ENCODE data around the gene RNF144B.

RNF144B gene

DNA sequence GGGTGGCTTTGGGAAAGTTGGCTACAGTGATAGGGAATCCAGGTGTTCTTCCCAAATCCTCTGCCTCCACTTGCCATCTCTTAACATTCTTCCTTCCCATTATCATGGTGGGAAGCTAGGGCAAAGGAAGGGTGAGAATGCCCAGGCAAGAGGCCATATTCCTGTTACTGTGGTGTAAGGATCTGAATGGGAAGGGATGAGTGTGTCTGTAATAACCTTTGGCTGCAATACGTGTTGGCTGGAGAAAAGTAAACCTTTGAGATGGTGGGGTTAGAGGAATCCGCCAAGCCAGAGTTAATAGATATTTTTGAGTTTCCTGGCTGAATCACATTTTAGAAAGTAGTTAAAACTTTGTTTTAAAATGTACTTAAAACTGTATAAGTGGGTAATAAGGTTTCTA lies 45.9 kb downstream of the RNF144B start:
- Histone ChIP-seq H3K4me1 (ENCODE audit: control insufficient read depth, low read length) (peaks cover 20% of the 10 kb centered on the region; the same call in 1 of the 2 replicates), H3K9me3 (ENCODE audit: control insufficient read depth, insufficient read depth, low read length) (no peaks in the 10 kb centered on the region), H3F3A (ENCODE audit: control insufficient read depth, insufficient read depth) (peaks cover 30% of the 10 kb centered on the region), H3K36me3 (ENCODE audit: control insufficient read depth, low read length) (peaks cover 94% of the 10 kb centered on the region), H4K20me1 (ENCODE audit: control insufficient read depth, insufficient read depth, low read depth, low read length) (peaks cover 18% of the 10 kb centered on the region), H3K27ac (ENCODE audit: low read depth, low read length) (no peak overlapping the region), H3K9me2 (replicated peaks; ENCODE audit: control insufficient read depth, low read length) (no peaks in the 10 kb centered on the region), H3K4me2 (ENCODE audit: low read length) (no peak overlapping the region), H3K4me3 (ENCODE audit: low read length) (no peak overlapping the region), H3K27me3 (ENCODE audit: control insufficient read depth, low read length) (no peaks in the 10 kb centered on the region), H3K79me2 (ENCODE audit: control insufficient read depth, low read length) (peaks cover 97% of the 10 kb centered on the region)
- TF ChIP-seq EZH2phosphoT487 (IDR thresholded peaks at IDR 0.05; ENCODE audit: borderline replicate concordance, low read length), result no peak
- TF ChIP-seq, protein P1, sequence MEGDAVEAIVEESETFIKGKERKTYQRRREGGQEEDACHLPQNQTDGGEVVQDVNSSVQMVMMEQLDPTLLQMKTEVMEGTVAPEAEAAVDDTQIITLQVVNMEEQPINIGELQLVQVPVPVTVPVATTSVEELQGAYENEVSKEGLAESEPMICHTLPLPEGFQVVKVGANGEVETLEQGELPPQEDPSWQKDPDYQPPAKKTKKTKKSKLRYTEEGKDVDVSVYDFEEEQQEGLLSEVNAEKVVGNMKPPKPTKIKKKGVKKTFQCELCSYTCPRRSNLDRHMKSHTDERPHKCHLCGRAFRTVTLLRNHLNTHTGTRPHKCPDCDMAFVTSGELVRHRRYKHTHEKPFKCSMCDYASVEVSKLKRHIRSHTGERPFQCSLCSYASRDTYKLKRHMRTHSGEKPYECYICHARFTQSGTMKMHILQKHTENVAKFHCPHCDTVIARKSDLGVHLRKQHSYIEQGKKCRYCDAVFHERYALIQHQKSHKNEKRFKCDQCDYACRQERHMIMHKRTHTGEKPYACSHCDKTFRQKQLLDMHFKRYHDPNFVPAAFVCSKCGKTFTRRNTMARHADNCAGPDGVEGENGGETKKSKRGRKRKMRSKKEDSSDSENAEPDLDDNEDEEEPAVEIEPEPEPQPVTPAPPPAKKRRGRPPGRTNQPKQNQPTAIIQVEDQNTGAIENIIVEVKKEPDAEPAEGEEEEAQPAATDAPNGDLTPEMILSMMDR (IDR thresholded peaks at IDR 0.05; ENCODE audit: low read depth, low read length, poor library complexity, severe bottlenecking), result no peak

DNA sequence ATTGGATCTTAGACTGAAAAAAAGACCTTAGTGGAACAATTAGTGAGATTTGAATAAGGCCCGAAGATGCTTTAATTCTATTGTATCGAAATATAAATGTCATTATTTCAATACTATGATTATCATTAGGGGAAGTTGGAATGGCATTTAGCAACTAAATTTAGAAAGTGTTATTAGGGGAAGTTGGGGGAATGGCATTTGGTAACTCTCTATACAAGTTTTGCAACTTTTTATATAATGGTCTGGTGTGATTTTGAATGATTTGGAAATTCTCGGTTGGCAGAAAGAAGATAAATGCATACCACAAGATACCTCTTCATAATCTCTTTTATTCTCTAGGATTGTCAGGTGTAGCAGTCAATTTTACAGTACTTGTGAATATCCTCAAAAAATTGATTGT lies 49.2 kb downstream of the RNF144B start:
- no peaks in the 10 kb centered on the region for H3K9me3 ChIP-seq (ENCODE audit: control insufficient read depth, insufficient read depth, low read length)
- H3K36me3 ChIP-seq (ENCODE audit: control insufficient read depth, low read length), result peaks cover 94% of the 10 kb centered on the region
- peaks cover 96% of the 10 kb centered on the region for H3K79me2 ChIP-seq (ENCODE audit: control insufficient read depth, low read length)
- no peaks in the 10 kb centered on the region for H3K9me2 ChIP-seq (replicated peaks; ENCODE audit: control insufficient read depth, low read length)
- TF ChIP-seq, protein P1 (IDR thresholded peaks at IDR 0.05; ENCODE audit: low read depth, low read length, poor library complexity, severe bottlenecking), result no peak
- no peak for TF ChIP-seq EZH2phosphoT487 (IDR thresholded peaks at IDR 0.05; ENCODE audit: borderline replicate concordance, low read length)
- peaks cover 17% of the 10 kb centered on the region for H4K20me1 ChIP-seq (ENCODE audit: control insufficient read depth, insufficient read depth, low read depth, low read length)
- peaks cover 27% of the 10 kb centered on the region for H3K4me1 ChIP-seq (ENCODE audit: control insufficient read depth, low read length)
- H3K4me2 ChIP-seq (ENCODE audit: low read length), result no peak overlapping the region
- no peaks in the 10 kb centered on the region for H3K27me3 ChIP-seq (ENCODE audit: control insufficient read depth, low read length)
- peaks cover 38% of the 10 kb centered on the region for H3F3A ChIP-seq (ENCODE audit: control insufficient read depth, insufficient read depth)
- H3K4me3 ChIP-seq (ENCODE audit: low read length), result no peak overlapping the region
- H3K27ac ChIP-seq (ENCODE audit: low read depth, low read length), result no peak overlapping the region

DNA sequence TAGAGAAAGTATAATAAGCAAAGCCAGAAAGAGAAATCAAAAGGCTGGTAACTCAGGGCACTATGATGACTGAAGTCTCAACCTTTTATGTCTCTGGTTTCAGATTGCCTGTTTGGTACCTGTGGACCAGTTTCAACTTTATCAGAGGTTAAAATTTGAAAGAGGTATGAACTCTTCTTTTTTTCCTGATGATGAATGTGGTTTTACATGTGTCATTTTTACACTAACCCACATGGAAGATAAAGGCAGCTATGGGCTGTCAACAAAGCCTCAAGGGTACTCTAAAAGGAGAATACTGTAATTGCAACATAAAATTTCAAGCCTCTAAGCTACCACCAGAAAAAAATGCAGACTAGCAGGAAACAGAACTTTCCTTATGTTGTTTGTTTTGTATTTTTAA lies 52.4 kb downstream of the RNF144B start:
- H3K36me3 ChIP-seq (ENCODE audit: control insufficient read depth, low read length), result peaks cover 93% of the 10 kb centered on the region
- H3K4me1 ChIP-seq (ENCODE audit: control insufficient read depth, low read length), result peaks cover 39% of the 10 kb centered on the region
- no peaks in the 10 kb centered on the region for H3K9me2 ChIP-seq (replicated peaks; ENCODE audit: control insufficient read depth, low read length)
- no peaks in the 10 kb centered on the region for H3K27me3 ChIP-seq (ENCODE audit: control insufficient read depth, low read length)
- TF ChIP-seq, protein P1 (IDR thresholded peaks at IDR 0.05; ENCODE audit: low read depth, low read length, poor library complexity, severe bottlenecking), result no peak
- TF ChIP-seq EZH2phosphoT487 (IDR thresholded peaks at IDR 0.05; ENCODE audit: borderline replicate concordance, low read length), result no peak
- H3K9me3 ChIP-seq (ENCODE audit: control insufficient read depth, insufficient read depth, low read length), result no peaks in the 10 kb centered on the region
- peaks cover 14% of the 10 kb centered on the region for H4K20me1 ChIP-seq (ENCODE audit: control insufficient read depth, insufficient read depth, low read depth, low read length)
- H3K4me2 ChIP-seq (ENCODE audit: low read length), result no peak overlapping the region
- H3F3A ChIP-seq (ENCODE audit: control insufficient read depth, insufficient read depth), result peaks cover 39% of the 10 kb centered on the region
- H3K79me2 ChIP-seq (ENCODE audit: control insufficient read depth, low read length), result peaks cover 97% of the 10 kb centered on the region
- no peak overlapping the region for H3K27ac ChIP-seq (ENCODE audit: low read depth, low read length)
- H3K4me3 ChIP-seq (ENCODE audit: low read length), result no peak overlapping the region
